C4-2B (cell line): ENCODE data around the gene L3MBTL1.

Experiments
- CTCF ChIP-seq: fragments of 450-650 bp; conservative IDR thresholded peaks from 2 replicates; pipeline ENCODE4 v1.5.1; 2017; ENCODE audit warnings: mild to moderate bottlenecking
- ZFX ChIP-seq: fragments of 450-650 bp; IDR thresholded peaks from 2 replicates; pipeline ENCODE4 v1.6.1; 2017

- TF ChIP-seq CTCF (no peak), ZFX (no peak)
These were observed 76.5 kb downstream of the L3MBTL1 start for GRCh38 chr20:43583982-43584432.
